ENCODE results near the gene AK4. TPM values are rescaled to one million over a fixed set of nuclear protein-coding genes. Genes with fewer than 3 reads are reported as not detected.

The AK4 gene
- polyA plus RNA-seq, 3 donors, result 43.5 to 68.6 (median 65.7) TPM

DNA sequence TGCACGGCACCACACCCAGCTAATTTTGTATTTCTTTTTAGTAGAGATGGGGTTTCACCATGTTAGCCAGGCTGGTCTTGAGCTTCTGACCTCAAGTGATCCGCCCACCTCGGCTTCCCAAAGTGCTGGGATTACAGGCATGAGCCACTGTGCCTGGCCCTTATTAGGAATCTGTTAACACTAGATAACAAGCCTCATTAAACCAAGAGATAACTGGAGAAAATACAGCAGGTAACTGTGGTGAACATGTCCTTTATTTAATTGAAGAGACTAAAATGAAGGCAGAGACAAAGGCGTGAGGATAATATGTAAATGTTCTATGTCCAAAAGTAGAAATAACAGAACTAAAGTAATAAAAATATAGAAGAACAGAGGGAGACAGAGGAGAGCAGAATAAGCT is 89.5 kb downstream of the AK4 start:
- DNase-seq (ENCODE audit: low read depth in 3 of 3, low spot score in 2 of 3), result no peak

DNA sequence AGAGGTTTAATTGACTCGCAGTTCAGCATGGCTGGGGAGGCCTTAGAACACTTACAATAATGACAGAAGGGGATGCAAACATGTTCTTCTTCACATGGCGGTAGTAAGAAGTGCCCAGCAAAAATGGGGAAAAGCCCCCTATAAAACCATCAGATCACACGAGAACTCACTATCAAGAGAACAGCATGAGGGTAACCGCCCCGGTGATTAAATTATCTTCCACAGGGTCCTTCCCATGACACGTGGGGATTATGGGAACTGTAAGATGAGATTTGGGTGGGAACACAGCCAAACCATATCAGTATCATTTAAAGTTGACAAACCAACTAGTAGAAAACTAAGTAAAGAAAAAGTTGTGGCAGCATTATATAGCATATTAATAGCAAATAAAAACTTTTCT is 90.0 kb downstream of the AK4 start:
- DNase-seq (ENCODE audit: low read depth in 3 of 3, low spot score in 2 of 3), result no peak

DNA sequence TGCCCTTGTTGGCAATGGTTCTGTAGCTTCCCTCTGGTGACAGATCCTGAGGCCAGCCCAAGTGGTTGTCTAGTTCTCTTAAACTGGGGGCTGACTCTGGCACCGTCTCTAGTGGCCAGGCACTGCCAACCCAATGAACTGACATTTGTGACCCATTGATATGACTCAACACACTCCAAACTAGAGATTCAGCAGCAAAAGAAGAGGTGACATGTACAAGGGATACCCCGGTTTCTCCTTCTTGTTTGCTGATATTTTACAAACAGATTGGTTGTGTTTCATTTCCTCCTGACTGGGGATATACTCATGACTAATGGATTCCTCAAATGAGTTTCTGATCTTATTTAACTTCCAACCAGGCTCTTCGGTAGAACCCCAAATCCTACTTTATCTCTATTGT is 95.5 kb downstream of the AK4 start:
- no peak for DNase-seq (ENCODE audit: low read depth in 3 of 3, low spot score in 2 of 3)

DNA sequence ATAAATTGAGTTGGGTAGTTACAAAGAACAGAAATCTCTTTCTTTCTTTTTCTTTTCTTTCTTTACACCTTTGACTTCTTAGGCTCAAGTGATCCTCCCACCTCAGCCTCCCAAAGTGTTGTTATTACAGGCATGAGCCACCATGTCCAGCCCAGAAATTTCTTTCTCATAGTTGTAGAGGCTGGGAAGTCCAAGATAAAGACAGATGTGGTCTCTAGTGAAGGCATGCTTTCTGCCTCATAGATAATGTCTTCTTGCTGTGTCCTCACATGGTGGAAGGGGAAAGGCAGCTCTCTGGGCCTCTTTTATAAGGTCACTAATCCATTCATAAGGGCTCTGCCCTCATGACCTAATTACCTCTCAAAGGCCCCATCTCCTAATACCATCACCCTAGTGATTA is 97.3 kb downstream of the AK4 start:
- no peak for DNase-seq (ENCODE audit: low read depth in 3 of 3, low spot score in 2 of 3)

DNA sequence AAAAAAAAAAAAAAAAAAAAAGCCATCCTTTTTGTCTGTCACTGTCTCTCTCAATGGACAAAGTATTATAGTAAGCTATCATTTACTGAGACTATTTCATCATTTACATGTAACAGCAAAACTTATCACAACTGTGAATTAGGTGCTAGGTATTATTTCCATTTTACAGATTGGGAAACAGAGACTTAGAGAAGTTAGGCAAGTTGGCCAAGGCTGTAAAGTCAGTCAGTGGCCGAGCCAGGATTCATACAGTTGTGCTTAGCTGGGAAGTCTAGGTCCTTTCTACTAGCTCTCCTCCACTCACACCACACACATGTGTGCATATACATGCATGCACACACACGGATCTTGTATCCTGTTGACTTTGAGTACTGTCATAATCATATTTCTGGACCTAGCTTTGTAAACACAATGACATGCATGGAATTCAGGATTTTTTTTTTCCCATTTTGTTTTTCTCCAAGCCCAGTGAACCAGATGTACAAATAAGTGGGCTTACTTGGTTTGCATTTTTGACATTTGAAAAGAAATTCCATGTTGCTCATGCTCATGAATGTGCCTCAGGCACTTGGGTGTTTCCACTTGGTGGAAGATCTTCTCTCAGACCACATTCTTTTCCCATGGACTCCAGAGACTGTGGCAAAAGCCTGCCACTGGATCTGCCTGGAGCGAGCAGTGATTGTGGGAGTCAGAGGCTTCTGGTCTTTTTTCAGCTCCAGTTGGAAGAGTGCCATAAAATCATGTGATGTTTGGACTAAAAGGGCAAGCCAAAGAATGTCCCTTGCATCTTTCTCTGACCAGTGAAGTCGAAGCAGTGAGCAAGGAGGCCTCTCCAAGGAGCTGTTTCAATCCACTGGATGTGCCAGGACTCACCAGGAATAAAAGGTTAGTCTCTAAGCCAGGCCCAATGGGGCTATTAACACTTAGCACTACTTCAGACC is 99.7 kb downstream of the AK4 start:
- DNase-seq (ENCODE audit: low read depth in 3 of 3, low spot score in 2 of 3), result no peak

DNA sequence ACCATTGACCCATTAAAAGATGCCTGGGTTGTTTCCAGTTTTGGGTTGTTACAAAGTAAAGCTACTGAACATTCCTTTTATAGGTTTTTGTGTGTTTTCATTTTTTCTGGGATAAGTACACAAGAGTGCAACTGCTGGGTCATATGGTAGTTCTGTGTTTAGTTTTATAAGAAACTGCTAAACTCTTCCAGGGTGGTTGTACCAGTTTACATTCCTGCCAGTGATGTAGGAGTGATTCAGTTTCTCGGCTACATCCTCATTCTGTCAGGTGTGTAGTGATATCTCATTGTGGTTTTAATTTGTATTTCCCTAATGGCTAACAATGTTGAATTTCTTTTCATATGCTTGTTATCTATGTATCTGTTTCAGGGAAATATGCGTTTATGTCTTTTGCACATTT is 102.8 kb downstream of the AK4 start:
- DNase-seq (ENCODE audit: low read depth in 3 of 3, low spot score in 2 of 3), result no peak

DNA sequence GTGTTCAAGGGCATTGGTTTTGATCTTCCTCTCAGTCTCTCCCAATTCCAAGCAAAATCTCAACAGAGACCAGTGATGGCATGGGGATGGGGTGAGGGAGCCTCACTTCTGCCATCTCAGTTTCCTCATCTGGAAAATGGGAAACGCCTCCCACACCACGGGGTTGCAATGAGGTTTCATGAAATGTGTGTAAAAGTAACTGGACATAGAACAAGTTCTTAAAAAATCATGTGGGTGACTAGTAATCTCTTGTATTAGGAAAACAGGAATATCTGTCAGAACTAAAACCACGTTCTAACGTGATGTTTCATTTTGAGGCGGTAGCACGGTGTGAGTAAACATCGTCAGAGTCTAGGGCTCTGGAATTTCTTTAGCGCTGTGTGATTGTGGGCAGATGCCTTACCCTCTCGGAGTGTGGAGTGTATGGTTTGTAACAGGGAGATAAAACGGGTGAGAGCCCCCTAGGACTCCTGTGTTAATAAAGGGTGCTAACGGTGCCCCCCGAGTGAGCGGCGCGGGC is 105.9 kb downstream of the AK4 start:
- DNase-seq (ENCODE audit: low read depth in 3 of 3, low spot score in 2 of 3), result no peak

DNA sequence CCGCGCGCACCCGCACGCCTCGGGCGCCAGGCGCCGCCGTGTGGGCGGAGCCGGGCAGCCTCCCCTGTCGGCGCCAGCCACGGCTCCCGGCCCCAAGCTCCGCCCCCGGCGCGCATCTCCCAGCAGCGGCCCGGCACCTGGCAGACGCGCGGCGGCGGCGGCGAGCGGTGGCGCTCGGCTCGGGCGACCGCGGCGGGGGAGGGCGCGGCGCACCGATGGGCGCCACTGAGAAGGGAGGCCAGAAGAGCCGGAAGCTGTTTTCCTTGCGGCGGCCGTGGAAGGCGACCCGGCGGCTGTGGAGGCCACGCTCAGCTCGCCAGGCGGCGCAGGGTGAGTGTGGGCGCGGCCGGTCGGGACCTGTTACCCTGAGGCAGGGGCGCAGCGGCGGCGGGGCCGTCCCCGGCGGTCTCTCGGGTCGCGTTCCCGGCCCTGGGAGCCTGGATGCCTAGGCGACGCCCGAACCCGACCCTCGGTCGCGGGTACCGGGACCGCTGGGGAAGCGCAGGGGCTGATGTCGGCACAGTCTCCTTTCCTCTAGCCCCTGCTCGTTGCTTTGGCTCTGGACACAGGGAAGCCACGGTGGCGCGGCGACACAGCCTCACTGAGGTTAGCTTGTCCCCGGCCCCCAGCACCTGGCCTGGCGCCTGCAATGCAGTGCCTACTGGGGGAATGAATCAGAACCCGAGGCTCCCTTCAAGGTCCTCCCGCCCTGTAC is 106.5 kb downstream of the AK4 start:
- no peak for DNase-seq (ENCODE audit: low read depth in 3 of 3, low spot score in 2 of 3)

DNA sequence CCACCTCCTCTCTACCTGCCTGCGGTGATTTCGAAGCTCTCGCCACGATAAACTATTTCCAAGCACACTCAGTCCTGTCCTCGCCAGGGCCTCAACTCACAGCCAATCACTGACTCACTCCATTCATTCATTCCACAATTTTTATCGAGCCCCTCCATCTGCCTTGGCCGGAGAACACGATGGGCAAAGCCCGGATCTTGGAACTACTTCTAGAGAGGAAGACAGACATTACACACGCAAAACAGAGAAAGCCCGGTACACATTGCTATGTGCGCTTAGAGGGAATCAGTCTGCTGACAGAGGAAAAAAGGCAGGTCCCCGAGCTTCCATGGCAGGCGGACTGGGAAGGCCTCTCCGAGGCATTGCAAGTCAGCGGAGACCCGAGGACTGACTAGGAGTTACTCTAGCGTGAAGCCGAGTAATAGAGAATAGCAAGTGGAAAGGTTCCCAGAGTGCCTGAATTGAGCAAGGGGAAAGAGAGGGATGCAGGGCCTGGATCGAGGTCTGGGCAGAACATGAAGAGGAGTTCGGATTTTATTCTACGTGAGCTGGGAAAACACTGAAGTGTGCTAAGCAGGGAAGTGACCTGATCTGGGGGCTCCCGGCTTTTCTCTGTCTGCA is 107.1 kb downstream of the AK4 start:
- DNase-seq (ENCODE audit: low read depth in 3 of 3, low spot score in 2 of 3), result no peak

DNA sequence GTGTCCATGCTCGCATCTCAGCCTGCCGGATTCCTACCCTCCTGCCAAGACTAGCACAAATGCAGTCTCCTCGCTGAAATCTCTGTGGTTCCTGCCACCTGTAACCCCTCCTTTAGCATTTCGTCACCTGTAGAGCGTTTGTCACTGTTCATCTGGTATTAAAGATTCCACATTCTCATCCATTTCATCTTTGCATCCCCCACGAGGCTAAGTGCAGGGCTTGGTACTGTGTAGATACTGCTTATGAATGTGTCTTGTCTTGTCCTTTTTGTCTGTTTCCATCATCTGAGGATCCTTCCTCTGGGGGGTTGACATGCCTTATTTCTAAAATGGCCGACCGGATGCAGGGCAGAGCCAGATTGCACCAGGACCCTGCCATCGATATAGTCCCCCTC is 107.7 kb downstream of the AK4 start:
- no peak for DNase-seq (ENCODE audit: low read depth in 3 of 3, low spot score in 2 of 3)

DNA sequence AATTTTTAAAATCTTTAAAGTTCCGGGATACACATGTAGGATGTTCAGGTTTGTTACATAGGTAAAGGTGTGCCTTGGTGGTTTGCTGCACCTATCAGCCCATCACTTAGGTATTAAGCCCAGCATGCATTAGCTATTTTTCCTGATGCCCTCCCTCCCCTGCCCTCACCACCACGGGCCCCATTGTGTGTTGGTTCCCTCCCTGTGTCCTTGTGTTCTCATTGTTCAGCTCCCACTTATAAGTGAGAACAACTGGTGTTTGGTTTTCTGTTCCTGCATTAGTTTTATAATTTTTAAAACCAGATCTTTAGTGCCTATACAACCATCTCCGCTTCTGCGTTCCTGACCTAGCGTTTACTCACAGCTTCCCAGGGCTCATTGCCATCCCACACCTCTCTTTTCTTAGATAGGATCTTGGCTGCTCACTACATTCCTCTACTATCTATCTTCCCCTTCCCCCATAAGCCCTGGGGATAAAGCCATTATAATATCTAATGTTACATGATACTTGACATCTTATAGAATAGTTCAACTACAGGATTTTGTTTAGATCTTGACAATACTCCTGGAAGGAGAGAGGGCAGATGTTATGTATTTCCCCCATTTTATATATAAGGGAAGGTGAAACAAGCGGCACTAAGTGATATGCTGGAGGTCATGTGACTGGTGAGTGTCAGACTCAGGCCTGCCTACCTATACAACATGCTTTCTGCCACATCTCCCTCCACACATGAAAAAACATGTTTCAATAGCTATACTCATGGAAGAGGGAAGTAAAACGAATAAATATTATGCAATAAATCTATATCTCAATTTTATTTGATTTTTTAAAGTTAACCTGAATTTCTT is 109.1 kb downstream of the AK4 start:
- DNase-seq (ENCODE audit: low read depth in 3 of 3, low spot score in 2 of 3), result no peak

DNA sequence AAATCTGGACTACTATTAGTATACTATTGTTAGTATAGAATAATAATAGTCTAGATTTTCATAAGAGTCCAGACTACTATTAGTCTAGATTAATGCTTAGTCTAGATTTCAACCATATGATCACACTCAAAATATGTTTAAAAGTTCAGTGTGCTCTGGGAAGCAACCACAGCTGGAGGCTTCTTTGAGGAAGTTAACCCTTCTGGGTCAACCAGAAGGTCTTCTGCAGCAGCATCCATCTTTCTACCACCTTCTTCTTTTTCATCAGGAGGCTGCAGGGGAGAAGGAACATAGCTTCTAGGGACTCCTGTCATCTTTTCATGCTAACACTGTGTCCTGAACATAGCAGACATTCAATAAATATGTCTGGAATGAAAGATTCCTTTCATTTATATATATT is 110.1 kb downstream of the AK4 start:
- DNase-seq (ENCODE audit: low read depth in 3 of 3, low spot score in 2 of 3), result no peak

DNA sequence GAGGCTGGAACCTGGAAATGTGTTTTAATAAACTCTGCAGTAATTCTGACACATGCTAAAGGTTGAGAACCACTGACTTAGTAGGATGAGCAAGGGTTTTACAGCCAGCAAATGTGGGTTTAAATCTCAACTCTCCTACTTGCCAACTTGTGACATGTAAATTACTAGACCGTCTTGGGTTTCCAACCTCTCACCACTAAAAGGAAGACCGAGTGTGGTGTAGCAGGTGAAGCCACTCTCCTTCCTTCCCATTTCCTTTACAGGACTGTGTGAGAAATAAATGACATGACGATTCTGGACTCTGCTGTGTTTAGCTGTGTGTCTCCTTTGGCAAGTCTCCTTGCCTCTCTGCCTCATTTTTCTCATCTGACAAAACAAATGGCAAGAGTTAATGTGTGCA is 111.8 kb downstream of the AK4 start:
- DNase-seq (ENCODE audit: low read depth in 3 of 3, low spot score in 2 of 3), result no peak

DNA sequence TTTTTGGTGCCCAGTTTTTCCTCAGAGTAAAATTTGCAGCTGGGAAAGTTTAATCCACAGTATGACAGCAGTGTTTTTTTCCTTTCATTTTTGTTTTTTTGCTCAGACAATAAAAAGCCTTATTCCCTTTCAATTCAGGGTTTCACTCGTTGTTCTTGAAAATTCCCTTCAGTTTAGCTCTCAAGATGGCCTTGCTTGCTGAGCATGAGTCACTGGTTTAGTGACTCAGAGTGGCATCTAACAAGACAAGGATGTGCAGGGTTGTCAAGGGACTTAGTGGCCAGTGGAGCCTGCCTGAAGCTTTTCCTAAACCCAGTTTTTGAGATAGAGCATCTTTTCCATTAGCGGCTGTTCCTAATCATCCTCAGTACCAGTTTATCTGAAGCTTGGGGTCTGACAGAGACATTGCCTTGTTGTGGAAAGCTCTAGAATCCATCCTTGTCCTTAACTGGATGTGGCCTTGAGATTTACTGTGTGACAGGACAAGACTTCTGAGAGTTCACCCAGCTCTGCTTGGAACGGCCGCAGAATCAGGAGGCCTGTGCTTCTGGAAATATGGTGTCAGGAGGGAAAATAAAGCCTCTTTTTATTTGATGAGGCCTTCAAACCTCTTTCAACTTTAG is 113.0 kb downstream of the AK4 start:
- no peak for DNase-seq (ENCODE audit: low read depth in 3 of 3, low spot score in 2 of 3)

DNA sequence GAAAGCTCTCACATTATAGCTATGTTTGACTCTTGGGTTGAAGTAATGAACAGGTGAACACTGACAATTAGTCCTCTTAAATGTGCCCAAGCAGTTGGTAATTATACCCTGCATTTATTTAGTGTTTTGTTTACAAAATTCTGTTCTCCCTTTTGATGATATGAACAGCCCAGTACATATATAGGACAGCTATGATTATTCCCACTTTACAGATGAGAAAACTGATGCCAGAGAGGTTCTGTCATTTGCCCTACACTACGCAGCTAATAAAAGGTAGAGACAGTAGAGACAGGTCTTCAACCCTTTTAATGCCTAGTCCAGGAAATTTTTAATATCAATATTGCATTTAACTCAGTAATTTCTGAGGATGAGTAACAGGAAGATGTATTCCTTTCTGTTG is 115.3 kb downstream of the AK4 start:
- DNase-seq (ENCODE audit: low read depth in 3 of 3, low spot score in 2 of 3), result no peak

DNA sequence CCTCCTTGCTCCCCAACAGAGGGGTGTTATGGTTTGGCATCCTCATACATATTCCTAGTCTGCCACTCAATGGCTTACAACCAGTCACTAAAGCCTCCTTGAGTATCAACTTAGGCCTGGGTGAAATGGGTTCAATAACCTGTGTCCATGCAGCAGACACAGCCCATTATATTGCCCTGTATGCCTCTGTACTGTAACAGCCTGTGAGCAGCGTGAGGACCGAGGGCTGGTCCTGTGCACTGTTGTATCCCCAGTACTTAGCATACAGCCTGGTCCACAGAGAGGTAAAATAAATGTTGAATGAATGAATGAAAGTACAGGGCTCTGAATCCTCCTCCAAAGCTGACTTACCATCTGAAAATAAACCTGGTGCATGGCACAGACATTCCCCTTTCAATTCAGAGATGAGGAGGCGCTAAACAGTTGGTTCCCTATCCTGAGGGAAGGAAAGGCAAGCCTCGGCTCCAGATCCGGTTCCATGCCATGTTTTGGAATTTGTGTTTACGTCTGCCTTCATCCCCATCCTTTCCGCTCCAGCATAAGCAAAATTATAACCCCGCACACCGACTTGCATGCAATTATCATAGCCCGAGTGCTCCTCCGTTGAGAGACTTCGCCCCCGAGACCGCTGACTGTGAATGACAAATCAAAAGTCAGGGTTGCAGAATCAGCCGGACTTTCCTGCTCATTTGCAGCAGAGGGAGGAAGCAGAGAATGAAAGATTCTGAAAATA is 116.4 kb downstream of the AK4 start:
- no peak for DNase-seq (ENCODE audit: low read depth in 3 of 3, low spot score in 2 of 3)

DNA sequence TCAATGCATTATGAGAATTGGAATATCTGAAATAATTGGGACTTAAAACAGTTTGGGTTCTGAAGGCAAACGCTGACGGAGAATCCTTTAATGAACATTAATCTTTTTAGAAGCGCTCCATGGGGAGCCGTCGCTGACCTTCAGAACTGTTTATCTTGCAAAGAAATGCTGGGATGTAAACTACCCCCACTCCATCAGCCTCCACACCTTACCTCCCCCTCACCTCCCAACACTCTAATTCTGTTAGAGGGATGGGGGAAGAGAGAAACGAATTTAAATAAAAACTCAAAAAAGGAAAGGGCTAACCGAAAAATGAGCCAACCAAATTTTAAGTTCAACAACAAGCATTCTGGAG is 117.3 kb downstream of the AK4 start:
- DNase-seq (ENCODE audit: low read depth in 3 of 3, low spot score in 2 of 3), result no peak

DNA sequence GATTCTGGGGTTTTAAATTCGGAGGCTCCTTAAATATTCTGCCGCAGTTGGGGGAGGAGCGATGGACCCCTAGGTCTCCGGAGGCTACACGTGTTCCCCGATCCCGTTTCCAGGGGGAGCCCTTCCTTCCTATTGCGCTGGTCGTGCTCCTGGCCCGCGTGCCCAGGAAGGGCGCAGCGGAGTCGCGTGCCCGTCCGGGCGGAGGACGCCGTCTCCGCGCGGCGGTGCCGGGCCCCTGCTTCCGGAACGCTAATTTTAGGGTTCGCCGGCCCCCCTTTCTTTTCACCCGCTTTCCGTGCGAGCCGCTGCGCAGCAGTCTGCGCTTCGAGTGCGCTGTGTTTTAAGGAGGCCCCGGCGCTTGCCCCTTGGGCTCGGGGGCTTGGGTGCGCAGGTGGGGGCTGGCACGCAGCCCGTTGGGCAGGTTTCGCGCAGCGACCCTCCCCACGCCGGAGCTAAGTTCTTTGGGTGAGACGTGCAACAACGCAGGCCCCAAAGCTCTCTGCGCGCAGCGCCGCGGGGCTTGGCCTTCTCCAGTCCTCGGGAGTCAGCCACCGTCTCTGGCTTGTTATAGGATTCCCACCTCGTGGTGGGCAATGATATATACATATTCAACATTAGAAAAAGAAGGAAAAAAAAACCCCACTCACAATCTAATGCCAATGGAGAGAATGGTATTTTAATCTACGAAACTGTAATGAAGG is 117.8 kb downstream of the AK4 start:
- DNase-seq (ENCODE audit: low read depth in 3 of 3, low spot score in 2 of 3), result no peak

DNA sequence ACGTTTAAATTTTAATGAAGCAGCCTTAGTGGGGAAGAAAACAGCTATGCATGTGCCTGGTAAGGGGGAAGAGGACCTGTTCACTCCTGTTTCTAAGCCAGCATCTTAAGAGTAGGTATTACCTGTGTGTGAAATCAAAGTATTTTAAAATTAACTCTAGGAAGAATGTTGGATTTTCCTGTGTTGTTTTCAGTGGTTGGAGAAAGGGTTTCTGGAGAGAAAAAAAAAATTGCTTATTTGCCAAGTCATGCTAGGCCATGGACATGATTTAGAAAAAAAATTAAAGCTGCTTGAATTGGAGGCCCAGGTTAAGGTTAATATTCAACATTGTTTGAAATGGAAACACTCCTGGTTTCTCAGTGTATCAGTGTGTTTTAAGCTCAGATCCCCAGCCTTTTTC is 118.5 kb downstream of the AK4 start:
- DNase-seq (ENCODE audit: low read depth in 3 of 3, low spot score in 2 of 3), result no peak

All from right renal cortex interstitium (tissue), 3 donors.